Panc1 (cell line): ENCODE measurements around the gene ADCY2. TPM values are rescaled to one million over a fixed set of nuclear protein-coding genes. Genes with fewer than 3 reads are reported as not detected.

Source experiments
- ATAC-seq: fragments of 200-7000 bp; cut with Tn5 transposase; 2 replicates; pipeline ENCODE4 v1.9.1; 2020; ENCODE audit warnings: mild to moderate bottlenecking, moderate library complexity
- BruUV-seq: library from RNA; stranded (reverse); fragments of 400-500 nt; replicated peaks from 2 replicates; lab custom pipeline; 2021; lab: Mats Ljungman, UMichigan
- CTCF ChIA-PET: fragments of 300-600 bp; sonication (Branson Sonifier 250); formaldehyde crosslinking; loops from one replicate; lab custom pipeline; 2022; ENCODE audit warnings: antibody characterized with exemption; lab: Charles Lee
- POLR2A ChIA-PET: fragments of 300-600 bp; sonication (Branson Sonifier 250); formaldehyde crosslinking; loops from one replicate; lab custom pipeline; 2022; ENCODE audit warnings: antibody characterized with exemption; lab: Charles Lee
- DNase-seq: peaks from one replicate; pipeline ENCODE4 v3.0.0-alpha.2; 2010; ENCODE audit warnings: low read depth, low spot score
- H3K27ac ChIP-seq: 2 replicates; pipeline ENCODE4 v1.5.1; 2011; ENCODE audit warnings: mild to moderate bottlenecking, low read length, inconsistent platforms
- H3K27me3 ChIP-seq: fragments of 200-500 bp; sonication (Bioruptor generic); 2 replicates; pipeline ENCODE4 v1.6.0; 2014; ENCODE audit warnings: low read length, inconsistent platforms; ENCODE audit not compliant: control insufficient read depth, insufficient read depth
- H3K36me3 ChIP-seq: fragments of 200-500 bp; sonication (Bioruptor generic); 2 replicates; pipeline ENCODE4 v1.5.1; 2014; ENCODE audit warnings: inconsistent platforms, mild to moderate bottlenecking, low read length, moderate library complexity; ENCODE audit not compliant: control insufficient read depth, insufficient read depth
- H3K4me1 ChIP-seq: 2 replicates; pipeline ENCODE4 v1.5.1; 2011; ENCODE audit warnings: inconsistent platforms, mild to moderate bottlenecking, low read length, moderate library complexity; ENCODE audit not compliant: control insufficient read depth, insufficient read depth
- H3K4me3 ChIP-seq, 2 experiments: 2 replicates each; pipeline ENCODE4 v1.5.1; 2011 to 2012; ENCODE audit warnings: low read depth in 2 of 2, low read length in 2 of 2, mild to moderate bottlenecking in 2 of 2, inconsistent platforms in 1 of 2, moderate library complexity in 1 of 2
- H3K9me3 ChIP-seq: fragments of 200-500 bp; sonication (Bioruptor generic); 2 replicates; pipeline ENCODE4 v1.5.1; 2014; ENCODE audit warnings: low read depth, mild to moderate bottlenecking, inconsistent platforms, low read length, moderate library complexity; ENCODE audit not compliant: control insufficient read depth, insufficient read depth
- CTCF ChIP-seq: fragments of 450-650 bp; IDR thresholded peaks from 2 replicates; pipeline ENCODE4 v1.5.1; 2017; ENCODE audit warnings: mild to moderate bottlenecking
- POLR2AphosphoS5 ChIP-seq: IDR thresholded peaks from 2 replicates; pipeline ENCODE4 v1.6.1; 2012; ENCODE audit warnings: mild to moderate bottlenecking, low read depth, low read length, moderate library complexity
- REST ChIP-seq, 2 experiments: IDR thresholded peaks; 2 replicates each; pipeline ENCODE4 v1.6.1; 2011 to 2012; ENCODE audit warnings: low read depth in 2 of 2, control low read depth in 1 of 2, low read length in 1 of 2, mild to moderate bottlenecking in 1 of 2, moderate library complexity in 1 of 2; ENCODE audit not compliant: insufficient read depth in 1 of 2
- SIN3A ChIP-seq: IDR thresholded peaks from 2 replicates; pipeline ENCODE4 v1.6.1; 2012; ENCODE audit warnings: low read depth, mild to moderate bottlenecking, low read length, moderate library complexity, borderline replicate concordance; ENCODE audit not compliant: insufficient read depth
- TCF7L2 ChIP-seq: IDR thresholded peaks from 2 replicates; pipeline ENCODE4 v1.6.1; 2011; ENCODE audit warnings: mild to moderate bottlenecking, low read depth, low read length, inconsistent platforms
- in situ Hi-C: cut with HindIII; loops from 2 replicates; pipeline ENCODE4 v1.10.0; 2016; ENCODE audit warnings: low sequenced_read_pairs, low pct_unique_long_range_greater_than_20kb
- intact Hi-C: fragments of 100-400 bp; cut with micrococcal nuclease; formaldehyde crosslinking; loops from one replicate; pipeline ENCODE4 v1.10.0; 2022; ENCODE audit not compliant: unreplicated experiment
- total RNA-seq: library from RNA; stranded (reverse); gene quantifications from one replicate; pipeline ENCODE4 v1.2.1, GENCODE V29; 2021; ENCODE audit not compliant: unreplicated experiment

Gene ADCY2
- total RNA-seq, 1 experiment from 2014 or later, result 0.13 TPM

- no peak for ATAC-seq
- no peaks in the 10 kb centered on the region for H3K4me1 ChIP-seq
- H3K27ac ChIP-seq, result no peak overlapping the region
- no peaks in the 10 kb centered on the region for H3K9me3 ChIP-seq
- intact Hi-C loops (no loop called here), in situ Hi-C loops (no loop called here)
- peaks cover 13% of the 10 kb centered on the region for H3K27me3 ChIP-seq
- CTCF ChIA-PET, result no interaction called here
- H3K4me3 ChIP-seq, result no peak overlapping the region
- DNase-seq, result no peak
- H3K36me3 ChIP-seq, result no peaks in the 10 kb centered on the region
- no peak for TF ChIP-seq REST (IDR thresholded peaks at IDR 0.05; ENCODE audit: insufficient read depth in 1 of 2, low read depth in 2 of 2, low read length in 1 of 2)
- TF ChIP-seq CTCF, result no peak
- no peak for TF ChIP-seq SIN3A
- POLR2A ChIA-PET, result no interaction called here
- BruUV-seq, result no TSS peak
These were observed 426.5 kb downstream of the ADCY2 start for GRCh38 chr5:7822449-7822848.

GRCh38 chr5:7823594-7823993 lies 427.7 kb downstream of the ADCY2 start:
- H3K9me3 ChIP-seq, result no peaks in the 10 kb centered on the region
- ChIA-PET CTCF (no interaction called here), POLR2A (no interaction called here)
- no peaks in the 10 kb centered on the region for H3K36me3 ChIP-seq
- DNase-seq (no peak), ATAC-seq (no peak)
- H3K4me1 ChIP-seq, result no peaks in the 10 kb centered on the region
- BruUV-seq, result no TSS peak
- peaks cover 10% of the 10 kb centered on the region for H3K27me3 ChIP-seq
- in situ Hi-C loops (no loop called here), intact Hi-C loops (no loop called here)
- H3K27ac ChIP-seq, result no peak overlapping the region
- TF ChIP-seq POLR2AphosphoS5 (no peak), SIN3A (no peak), REST (IDR thresholded peaks at IDR 0.05; ENCODE audit: insufficient read depth in 1 of 2, low read depth in 2 of 2, low read length in 1 of 2) (no peak), CTCF (no peak), TCF7L2 (no peak)
- no peak overlapping the region for H3K4me3 ChIP-seq
